GM18868 (cell line): Measurements from ENCODE around the gene COP1.
"Not testable (repeated sequence)": the region's sequence is repeated elsewhere in the genome, so short reads cannot be mapped to it uniquely, and the experiment has no call there.

Source experiments
- ATAC-seq: cut with Tn5 transposase; IDR thresholded peaks from one replicate; pipeline ENCODE4 v1.9.1; 2021; ENCODE audit warnings: mild to moderate bottlenecking, moderate library complexity; ENCODE audit not compliant: unreplicated experiment

COP1 gene

GRCh38 chr1:176049582-176049981 is 157.5 kb downstream of the COP1 start:
- no peak for ATAC-seq

GRCh38 chr1:176046926-176047325 is 160.2 kb downstream of the COP1 start:
- no peak for ATAC-seq

- no peak for ATAC-seq
Measured at GRCh38 chr1:176043537-176043936, 163.5 kb downstream of the COP1 start.

GRCh38 chr1:176033881-176034280 is 173.2 kb downstream of the COP1 start:
- ATAC-seq: no peak

GRCh38 chr1:176033474-176033873 is 173.6 kb downstream of the COP1 start:
- ATAC-seq: no peak

- no peak for ATAC-seq
Measured at GRCh38 chr1:176032040-176032645, 174.9 kb downstream of the COP1 start.

- no peak for ATAC-seq
Measured at GRCh38 chr1:176029609-176030008, 177.5 kb downstream of the COP1 start.

- no peak for ATAC-seq
Measured at GRCh38 chr1:176029155-176029554, 177.9 kb downstream of the COP1 start.

GRCh38 chr1:176027934-176028333 is 179.2 kb downstream of the COP1 start:
- ATAC-seq: not testable (repeated sequence)

- ATAC-seq: no peak
Measured at GRCh38 chr1:176022574-176022973, 184.5 kb downstream of the COP1 start.

GRCh38 chr1:176017722-176018121 is 189.4 kb downstream of the COP1 start:
- peak; percentile 92 for ATAC-seq

- ATAC-seq: no peak
Measured at GRCh38 chr1:176009951-176010350, 197.1 kb downstream of the COP1 start.

GRCh38 chr1:176007756-176008389 is 199.2 kb downstream of the COP1 start:
- not testable (repeated sequence) for ATAC-seq

GRCh38 chr1:175994660-175995059 is 212.4 kb downstream of the COP1 start:
- not testable (repeated sequence) for ATAC-seq

- ATAC-seq: not testable (repeated sequence)
Measured at GRCh38 chr1:175992825-175993224, 214.3 kb downstream of the COP1 start.

- not testable (repeated sequence) for ATAC-seq
Measured at GRCh38 chr1:175992202-175992601, 214.9 kb downstream of the COP1 start.

- ATAC-seq: no peak
Measured at GRCh38 chr1:175984813-175985212, 222.3 kb downstream of the COP1 start.

- ATAC-seq: no peak
Measured at GRCh38 chr1:175984057-175984812, 222.9 kb downstream of the COP1 start.

- ATAC-seq: not testable (repeated sequence)
Measured at GRCh38 chr1:175983363-175983762, 223.7 kb downstream of the COP1 start.

GRCh38 chr1:175981128-175981527 is 226.0 kb downstream of the COP1 start:
- no peak for ATAC-seq

GRCh38 chr1:175978926-175979325 is 228.2 kb downstream of the COP1 start:
- ATAC-seq: no peak

- ATAC-seq: no peak
Measured at GRCh38 chr1:175978476-175978875, 228.6 kb downstream of the COP1 start.
